GM18511 (cell line): ENCODE results near the gene GGN.
"Not testable (repeated sequence)": the region's sequence is repeated elsewhere in the genome, so short reads cannot be mapped to it uniquely, and the experiment has no call there.

Source experiments
- ATAC-seq: cut with Tn5 transposase; IDR thresholded peaks from one replicate; pipeline ENCODE4 v1.9.1; 2021; ENCODE audit warnings: mild to moderate bottlenecking, moderate library complexity; ENCODE audit not compliant: unreplicated experiment

GGN gene

GRCh38 chr19:38367041-38367440 is 20.8 kb downstream of the GGN start:
- ATAC-seq: no peak

DNA sequence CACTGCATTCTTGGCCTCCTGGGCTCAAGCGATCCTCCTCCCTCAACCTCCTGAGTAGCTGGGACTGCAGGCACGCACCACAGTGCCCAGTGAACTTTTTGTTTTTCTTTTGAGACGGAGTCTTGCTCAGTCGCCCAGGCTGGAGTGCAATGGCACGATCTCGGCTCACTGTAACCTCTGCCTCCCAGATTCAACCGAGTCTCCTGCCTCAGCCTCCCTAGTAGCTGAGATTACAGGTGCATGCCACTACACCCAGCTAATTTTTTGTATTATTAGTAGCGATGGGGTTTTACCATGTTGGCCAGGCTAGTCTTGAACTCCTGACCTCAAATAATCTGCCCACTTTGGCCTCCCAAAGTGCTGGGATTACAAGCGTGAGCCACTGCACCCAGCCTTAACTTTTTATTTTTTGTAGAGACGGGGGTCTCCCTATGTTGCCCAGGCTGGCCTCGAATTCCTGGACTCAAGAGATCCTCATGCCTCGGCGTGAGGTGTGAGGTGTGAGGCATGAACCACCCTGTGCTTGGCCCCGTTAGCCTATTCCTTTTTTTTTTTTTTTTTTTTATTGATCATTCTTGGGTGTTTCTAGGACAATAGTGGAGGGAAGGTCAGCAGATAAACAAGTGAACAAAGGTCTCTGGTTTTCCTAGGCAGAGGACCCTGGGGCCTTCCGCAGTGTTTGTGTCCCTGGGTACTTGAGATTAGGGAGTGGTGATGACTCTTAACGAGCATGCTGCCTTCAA is 24.7 kb downstream of the GGN start:
- not testable (repeated sequence) for ATAC-seq

GRCh38 chr19:38362076-38362945 is 25.5 kb downstream of the GGN start:
- peak; percentile 33 for ATAC-seq

GRCh38 chr19:38361633-38362075 is 26.2 kb downstream of the GGN start:
- ATAC-seq: peak; percentile 56

- ATAC-seq: no peak
Measured at GRCh38 chr19:38360839-38361631, 26.8 kb downstream of the GGN start.

DNA sequence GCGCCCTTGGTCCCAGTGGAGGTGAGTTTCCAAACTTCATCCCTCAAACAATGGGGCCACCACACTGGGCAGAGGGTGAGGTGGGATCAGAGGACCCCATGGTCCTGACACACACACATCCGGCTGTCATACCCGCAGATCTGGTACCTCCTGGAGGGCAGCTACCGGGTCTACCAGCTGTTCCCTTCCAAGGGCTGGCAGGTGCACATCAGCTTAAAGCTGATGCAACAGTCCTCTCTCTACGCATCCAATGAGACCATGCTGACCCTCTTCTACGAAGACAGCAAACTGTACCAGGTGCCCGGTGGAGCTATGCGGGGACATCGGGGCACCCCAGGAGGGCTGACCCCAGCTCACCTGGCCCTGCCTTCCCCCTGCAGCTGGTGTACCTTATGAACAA is 27.5 kb downstream of the GGN start:
- ATAC-seq: no peak

- no peak for ATAC-seq
Measured at GRCh38 chr19:38359242-38360021, 28.4 kb downstream of the GGN start.

DNA sequence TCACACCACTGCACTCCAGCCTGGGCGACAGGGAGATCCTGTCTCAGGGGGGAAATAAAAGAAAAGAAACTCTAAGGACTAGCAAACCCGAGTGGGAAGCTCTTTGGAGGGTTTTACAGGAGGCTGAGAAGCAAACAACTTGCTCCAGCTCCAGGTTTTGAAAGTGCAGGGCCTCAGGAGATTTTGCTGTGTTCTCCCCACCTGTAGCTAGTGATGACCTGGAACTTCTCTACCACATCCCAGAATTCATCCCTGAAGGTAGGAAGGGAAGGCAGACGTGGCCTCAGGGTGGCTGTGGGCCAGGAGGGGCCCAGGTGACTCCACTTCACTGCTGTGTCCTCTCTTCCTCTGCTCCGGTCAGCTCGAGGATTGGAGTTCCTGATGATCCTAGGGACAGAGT is 29.8 kb downstream of the GGN start:
- no peak for ATAC-seq

DNA sequence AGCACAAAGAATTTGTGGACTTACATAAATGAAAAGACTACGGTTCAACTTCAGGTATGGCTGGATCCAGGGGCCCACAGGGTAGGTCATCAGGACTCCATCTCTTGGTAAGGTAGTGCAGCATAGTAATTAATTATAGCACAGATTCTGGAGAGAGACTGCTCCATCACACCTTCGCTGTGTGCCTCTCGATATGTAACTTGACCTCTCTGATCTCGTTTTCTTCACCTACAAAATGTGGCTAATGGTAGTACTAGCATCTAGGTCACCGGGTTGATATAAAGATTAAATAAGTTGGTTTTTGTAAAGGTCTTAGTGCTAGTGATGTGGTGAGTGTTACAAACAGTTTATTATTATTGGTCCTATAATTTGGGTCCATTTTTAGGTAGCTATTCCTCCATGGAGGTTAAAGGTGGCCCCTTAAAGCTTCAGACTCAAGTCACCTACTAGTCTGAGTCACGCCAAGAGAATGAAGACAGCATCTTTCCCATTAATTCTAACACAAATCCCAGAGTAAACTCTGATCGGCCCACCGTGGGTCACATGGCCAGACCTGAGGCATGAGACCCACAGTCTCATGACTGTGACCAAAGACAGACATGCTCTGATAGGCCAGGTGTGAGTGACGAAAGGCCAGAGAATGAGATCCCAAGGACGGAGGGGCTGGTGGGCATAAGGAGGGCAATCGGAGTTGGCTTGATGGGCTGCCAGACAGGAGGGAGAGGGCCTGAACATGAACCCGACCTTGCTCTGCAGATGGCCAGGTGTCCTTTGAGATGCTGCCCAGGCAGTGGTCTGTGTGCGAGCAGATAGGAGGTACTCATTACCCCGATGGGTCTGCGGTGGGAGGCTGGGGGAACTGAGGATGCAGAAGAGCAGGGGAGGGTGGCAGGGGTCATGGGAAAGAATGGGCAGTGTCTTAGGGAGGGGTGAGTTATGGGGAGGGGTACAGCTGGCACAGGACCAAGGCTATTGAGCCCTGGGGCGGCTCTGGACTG is 31.8 kb downstream of the GGN start:
- ATAC-seq: no peak

- ATAC-seq: no peak
Measured at GRCh38 chr19:38352611-38353010, 35.2 kb downstream of the GGN start.

- no peak for ATAC-seq
Measured at GRCh38 chr19:38351865-38352395, 35.9 kb downstream of the GGN start.

GRCh38 chr19:38350883-38351282 is 37.0 kb downstream of the GGN start:
- no peak for ATAC-seq

DNA sequence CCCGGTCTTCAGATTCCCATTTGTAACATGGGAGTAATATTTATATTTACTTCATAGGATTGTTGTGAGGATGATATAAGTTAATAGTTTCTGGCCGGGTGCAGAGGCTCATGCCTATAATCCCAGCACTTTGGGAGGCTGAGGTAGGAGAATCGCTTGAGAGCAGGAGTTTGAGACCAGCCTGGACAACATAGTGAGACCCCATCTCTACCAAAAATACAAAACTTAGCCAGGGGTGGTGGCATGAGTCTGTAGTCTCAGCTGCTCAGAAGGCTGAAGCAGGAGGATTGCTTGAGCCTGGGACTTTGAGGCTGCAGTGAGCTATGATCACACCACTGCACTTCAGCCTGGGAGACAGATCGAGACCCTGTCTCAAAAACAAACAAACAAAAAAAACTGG is 41.0 kb downstream of the GGN start:
- no peak for ATAC-seq

DNA sequence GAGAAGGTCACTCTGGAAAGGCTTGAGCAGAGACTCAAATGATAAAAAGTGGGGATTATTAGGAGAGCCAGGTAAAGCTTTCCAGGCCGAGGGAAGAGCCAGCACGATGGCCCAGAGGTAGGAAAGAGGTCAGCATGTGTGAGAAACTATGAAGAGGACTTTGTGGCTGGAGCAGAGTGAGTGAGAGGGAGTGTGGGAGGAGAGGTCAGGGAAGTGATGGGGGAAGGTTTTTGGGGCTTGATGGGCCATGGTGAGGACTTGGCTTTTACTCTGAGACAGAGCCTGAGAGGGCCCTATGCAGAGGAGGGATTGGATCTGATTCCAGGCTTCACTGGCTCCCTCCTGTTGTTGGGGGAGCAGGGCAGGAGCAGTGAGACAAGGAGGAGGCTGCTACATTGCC is 46.9 kb downstream of the GGN start:
- ATAC-seq: no peak

GRCh38 chr19:38339011-38339410 is 48.8 kb downstream of the GGN start:
- ATAC-seq: not testable (repeated sequence)

DNA sequence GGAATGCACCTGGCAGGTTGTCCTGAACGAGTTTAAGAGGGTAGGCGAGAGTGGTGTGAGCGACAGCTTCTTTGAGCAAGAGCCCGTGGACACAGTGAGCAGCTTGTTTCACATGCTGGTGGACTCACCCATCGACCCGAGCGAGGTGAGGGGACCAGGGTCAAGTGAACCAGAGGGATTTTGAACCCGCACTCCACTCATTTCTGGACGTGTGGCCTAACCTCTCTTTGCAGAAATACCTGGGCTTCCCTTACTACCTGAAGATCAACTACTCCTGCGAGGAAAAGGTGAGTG is 50.5 kb downstream of the GGN start:
- ATAC-seq: no peak

DNA sequence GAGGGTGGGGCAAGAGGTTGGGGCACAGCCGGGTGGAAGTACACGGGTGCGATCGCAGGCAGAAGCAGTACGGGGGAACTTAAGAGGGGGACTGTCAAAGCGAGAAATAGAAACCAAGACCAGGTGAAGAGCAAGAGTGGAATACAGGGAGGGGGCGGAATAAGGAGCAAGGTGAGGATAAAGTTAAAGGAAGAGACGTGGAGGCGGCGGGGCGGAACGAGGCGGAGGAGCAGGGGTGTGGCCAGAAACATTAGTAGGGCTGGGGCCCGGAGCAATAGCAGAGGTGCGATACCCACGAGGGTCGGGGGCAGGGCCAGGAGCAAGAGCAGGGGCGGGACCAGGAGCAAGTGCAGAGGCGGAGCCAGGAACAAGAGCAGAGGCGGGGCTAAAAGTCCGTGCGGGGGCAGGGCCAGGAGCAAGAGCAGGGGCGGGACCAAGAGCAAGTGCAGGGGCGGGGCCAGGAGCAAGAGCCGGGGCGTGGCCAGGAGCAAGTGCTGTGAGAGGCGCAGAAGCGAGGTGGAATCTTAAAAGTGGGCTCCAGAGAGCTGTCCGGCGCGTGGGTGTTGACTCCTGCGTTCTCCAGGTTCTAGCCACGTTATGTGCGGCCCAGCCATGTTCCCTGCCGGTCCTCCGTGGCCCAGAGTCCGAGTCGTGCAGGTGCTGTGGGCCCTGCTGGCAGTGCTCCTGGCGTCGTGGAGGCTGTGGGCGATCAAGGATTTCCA is 51.0 kb downstream of the GGN start:
- ATAC-seq: peak; percentile 54

DNA sequence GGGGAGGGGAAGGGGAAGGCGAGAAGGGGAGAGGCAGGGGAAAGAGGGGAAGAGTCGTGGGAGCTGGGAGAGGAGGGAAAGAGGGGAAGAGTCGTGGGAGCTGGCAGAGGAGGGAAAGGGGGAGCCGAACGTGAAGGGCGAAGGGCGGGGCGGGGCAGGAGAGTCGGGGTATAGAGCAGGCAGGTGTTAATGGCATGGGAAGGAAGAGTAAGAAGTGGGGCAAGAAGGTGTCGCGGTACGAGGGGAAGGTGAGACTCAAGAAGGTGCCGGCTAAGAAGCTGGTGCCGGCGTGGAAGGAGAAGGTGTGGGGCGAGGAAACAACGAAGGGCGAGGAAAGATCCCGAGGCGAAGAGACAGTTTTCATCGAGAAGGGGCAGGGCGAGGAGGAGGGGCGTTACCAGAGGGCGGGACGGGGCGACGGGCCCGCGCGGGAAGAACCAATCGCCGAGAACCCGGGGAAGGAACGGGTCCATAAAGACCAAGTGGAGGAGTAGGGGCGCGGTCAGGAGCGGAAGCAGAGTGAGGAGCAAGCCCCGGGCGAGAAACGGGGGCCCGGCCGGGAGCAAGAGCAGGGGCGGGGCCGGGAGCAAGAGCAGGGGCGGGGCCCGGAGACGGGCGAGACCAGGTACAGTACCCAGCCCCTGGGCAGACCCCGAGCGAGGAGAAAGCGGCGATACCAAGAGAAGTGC is 51.7 kb downstream of the GGN start:
- peak; percentile 74 for ATAC-seq
